ENCODE results near the gene ATP6V0B. TPM values are rescaled to one million over a fixed set of nuclear protein-coding genes. Genes with fewer than 3 reads are reported as not detected.

Gene ATP6V0B
- 115 and 150 TPM in 2 replicates for total RNA-seq

DNA sequence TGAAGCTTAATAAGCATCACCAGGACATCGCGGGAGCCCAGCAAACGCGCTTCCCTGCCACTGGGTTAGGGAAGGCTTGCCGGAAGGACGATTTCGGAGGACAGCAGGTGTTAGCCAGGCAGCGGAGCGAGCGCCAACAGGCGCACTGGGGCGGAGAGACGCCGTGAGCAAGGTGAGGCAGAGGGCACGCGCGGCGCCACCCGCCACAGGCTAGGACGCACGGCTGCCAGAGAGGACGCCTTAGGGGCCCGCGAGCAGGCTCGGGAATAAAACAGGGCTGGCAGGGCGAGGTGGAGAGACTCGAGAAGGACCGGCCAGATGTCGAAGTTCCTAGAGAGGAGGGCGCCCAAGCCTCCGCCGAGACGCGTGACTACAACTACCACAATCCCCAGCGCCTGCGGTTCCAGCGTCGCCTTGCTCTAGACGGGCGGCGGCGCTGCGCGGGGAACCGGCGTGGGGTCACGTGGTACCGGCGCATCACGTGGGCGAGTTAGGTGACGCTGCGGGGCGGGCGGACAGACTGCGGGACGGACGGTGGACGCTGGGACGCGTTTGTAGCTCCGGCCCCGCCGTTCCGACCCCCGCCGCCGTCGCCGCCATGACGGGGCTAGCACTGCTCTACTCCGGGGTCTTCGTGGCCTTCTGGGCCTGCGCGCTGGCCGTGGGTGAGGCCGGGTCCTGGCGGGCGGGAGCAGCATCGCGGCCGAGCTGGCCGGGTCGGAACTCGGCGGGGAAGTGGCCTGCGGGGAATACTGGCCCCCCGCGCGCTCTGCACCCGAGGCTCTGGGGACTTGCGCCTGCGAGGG is at the start of gene ATP6V0B:
Gene ATP6V0B (plus strand): TSS at position 518 of the 806 bp plus-strand sequence. CDS start 81 bp downstream, at position 599.

DNA sequence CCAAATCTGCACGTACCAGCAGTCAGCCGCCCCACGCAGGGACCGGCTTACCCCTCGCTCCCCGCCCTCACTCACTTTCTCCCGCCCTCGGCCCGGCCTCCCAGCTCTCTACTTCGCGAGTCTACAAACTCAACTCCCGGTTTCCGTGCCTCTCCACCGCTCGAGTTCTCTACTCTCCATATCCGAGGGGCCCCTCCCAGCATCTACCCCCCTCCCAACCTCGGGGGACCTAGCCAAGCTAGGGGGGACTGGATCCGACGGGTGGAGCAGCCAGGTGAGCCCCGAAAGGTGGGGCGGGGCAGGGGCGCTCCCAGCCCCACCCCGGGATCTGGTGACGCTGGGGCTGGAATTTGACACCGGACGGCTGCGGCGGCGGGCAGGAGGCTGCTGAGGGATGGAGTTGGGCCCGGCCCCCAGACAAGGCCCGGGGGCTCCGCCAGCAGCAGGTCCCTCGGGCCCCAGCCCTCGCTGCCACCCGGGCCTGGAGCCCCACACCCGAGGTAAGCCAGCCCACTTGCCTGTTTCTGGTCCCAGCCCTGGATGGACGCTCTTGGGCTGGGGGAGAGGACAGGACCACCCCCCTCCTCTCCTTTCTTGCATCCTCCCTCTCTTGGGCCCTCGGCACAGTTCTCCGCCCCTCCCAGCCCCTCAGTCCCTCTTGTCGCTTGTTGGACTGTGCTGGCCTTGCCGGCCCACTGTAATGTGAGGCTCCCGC is 41.2 kb upstream of the ATP6V0B start, which contains the start of gene ARTN:
Gene ARTN (plus strand): TSS at position 416 of the 715 bp plus-strand sequence. CDS start 1,856 bp downstream, outside the sequence.

DNA sequence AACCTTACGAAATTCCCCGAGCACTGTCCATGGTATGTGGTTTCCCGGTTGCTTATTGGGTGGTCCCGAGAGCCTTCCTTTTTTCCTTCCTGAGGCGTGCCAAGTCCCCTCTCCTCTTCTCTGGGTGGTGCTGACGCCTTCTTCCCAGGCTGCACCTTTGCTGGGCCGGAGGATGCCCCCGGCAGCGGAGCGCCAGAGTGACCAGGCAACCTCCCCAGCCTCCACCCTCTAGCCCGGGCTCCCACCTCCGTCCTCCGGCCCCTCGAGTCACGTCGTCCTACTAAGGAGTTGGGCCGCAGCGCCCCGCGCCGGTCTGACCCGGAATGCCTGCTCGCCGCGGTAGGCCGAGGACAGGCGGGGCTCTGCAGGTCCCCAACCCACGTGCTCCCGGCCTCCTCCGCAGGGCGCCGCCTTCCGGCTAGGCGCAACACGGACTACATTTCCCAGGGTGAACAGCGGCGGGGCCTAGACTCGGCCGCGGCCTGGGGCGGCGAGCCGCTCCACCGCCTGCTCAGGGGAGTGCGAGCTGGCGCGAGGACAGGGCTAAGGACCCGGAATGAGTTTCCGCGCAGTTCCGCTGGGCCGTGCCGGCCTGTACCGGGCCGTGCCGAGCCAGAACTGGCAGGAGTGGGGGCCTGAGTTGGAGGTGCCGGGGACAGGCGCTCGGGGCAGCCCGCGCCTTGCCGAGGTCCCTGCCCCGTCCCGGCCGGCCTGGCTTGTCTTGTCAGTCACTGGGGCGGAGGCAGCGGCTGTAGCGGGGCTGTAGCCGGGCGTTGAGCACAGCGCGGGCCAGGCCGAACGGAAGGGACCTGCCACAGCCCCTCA is 28.3 kb upstream of the ATP6V0B start, which contains the start of gene IPO13:
Gene IPO13 (plus strand): TSS at position 715 of the 825 bp plus-strand sequence. CDS start 651 bp downstream, outside the sequence.

DNA sequence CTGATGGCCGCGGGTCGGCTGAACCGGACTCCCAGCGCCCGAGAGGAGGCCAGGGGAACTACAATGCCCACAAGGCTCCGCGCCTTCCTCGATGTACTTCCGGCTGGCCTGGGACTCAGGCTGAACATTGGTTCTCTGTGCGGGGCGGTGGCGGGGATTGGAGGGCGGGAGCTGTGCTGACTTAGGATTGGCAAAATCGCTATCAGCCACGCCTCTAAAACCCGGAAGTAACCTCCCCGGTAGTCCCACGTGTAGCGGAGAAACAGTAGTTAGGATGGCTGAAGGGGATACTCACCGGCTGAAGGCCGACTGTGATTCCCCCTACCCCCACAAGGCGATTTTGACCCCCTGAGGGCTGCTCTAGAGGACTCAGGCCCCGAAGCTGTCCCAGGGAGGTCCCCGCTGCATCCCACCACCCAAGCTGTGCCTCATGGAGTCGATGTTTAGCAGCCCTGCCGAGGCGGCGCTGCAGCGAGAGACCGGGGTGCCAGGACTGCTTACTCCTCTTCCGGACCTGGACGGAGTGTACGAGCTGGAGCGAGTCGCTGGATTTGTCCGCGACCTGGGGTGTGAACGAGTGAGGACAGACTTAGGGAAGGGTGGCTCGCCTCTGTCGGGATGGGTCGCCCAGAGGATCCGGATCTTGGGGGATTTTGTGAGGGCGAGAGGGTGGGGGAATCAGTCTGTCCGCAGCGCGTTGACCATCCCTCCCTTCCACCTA is 4.9 kb upstream of the ATP6V0B start, which contains the start of gene DPH2:
Gene DPH2 (plus strand): TSS at position 265 of the 721 bp plus-strand sequence. CDS start 166 bp downstream, at position 431.

GRCh38 chr1:43978551-43979260 is 3.9 kb downstream of the ATP6V0B start, which contains the start of gene B4GALT2:
B4GALT2 (plus strand) TSS chr1:43979210; CDS start chr1:43981161, 1,951 bp downstream.

GRCh38 chr1:43991476-43992231 is 16.9 kb downstream of the ATP6V0B start, which contains the start of gene CCDC24:
CCDC24 (plus strand) TSS chr1:43991599; CDS start chr1:43991879, 280 bp downstream.

Other genes starting within 250 kb of the ATP6V0B start
- under 0.01 and 0.25 TPM in 2 replicates for gene ARTN, start 41.2 kb upstream of the ATP6V0B start, total RNA-seq
- gene IPO13, start 28.0 kb upstream of the ATP6V0B start, total RNA-seq: 17.2 and 18.4 TPM in 2 replicates
- gene DPH2, start 5.0 kb upstream of the ATP6V0B start, total RNA-seq: 10.6 and 12.6 TPM in 2 replicates
- 70.5 and 72.9 TPM in 2 replicates for gene B4GALT2, start 4.2 kb downstream of the ATP6V0B start, total RNA-seq
- gene CCDC24, start 16.6 kb downstream of the ATP6V0B start, total RNA-seq: 4.0 and 4.8 TPM in 2 replicates
- gene SLC6A9, start 56.5 kb downstream of the ATP6V0B start, total RNA-seq: 5.1 and 5.3 TPM in 2 replicates
- gene KLF17, start 143.9 kb downstream of the ATP6V0B start, total RNA-seq: 0.06 and 0.26 TPM in 2 replicates
- not detected in 2 replicates for gene KLF18, start 166.7 kb downstream of the ATP6V0B start, total RNA-seq
- gene DMAP1, start 238.5 kb downstream of the ATP6V0B start, total RNA-seq: 17.7 and 22.1 TPM in 2 replicates